Upper lobe of left lung (tissue), 4 donors: ENCODE measurements around the gene NCOA1.

Experiments used
- EP300 ChIP-seq, 4 donors: sonication (generic); formaldehyde crosslinking; IDR thresholded peaks; one replicate each; pipeline ENCODE4 v1.5.1; 2017; ENCODE audit warnings: antibody characterized with exemption in 4 of 4, control low read depth in 2 of 4
- POLR2A ChIP-seq, 4 donors: fragments of 450-650 bp; IDR thresholded peaks; one replicate each; pipeline ENCODE4 v1.5.1; 2016 to 2017; ENCODE audit warnings: antibody characterized with exemption in 4 of 4, mild to moderate bottlenecking in 2 of 4
- POLR2AphosphoS5 ChIP-seq, 2 donors: sonication (generic); formaldehyde crosslinking; IDR thresholded peaks; one replicate each; pipeline ENCODE4 v1.5.1; 2017; ENCODE audit warnings: antibody characterized with exemption in 2 of 2
- TF ChIP-seq, protein P1 (sequence below), 6 experiments: fragments of 450-650 bp in 4 of 6; fragments of 200-600 bp in 2 of 6; sonication (generic) in 2 of 6; IDR thresholded peaks; one replicate each; pipeline ENCODE4 v1.5.1; 2016 to 2019; ENCODE audit warnings: antibody characterized with exemption in 6 of 6

DNA sequence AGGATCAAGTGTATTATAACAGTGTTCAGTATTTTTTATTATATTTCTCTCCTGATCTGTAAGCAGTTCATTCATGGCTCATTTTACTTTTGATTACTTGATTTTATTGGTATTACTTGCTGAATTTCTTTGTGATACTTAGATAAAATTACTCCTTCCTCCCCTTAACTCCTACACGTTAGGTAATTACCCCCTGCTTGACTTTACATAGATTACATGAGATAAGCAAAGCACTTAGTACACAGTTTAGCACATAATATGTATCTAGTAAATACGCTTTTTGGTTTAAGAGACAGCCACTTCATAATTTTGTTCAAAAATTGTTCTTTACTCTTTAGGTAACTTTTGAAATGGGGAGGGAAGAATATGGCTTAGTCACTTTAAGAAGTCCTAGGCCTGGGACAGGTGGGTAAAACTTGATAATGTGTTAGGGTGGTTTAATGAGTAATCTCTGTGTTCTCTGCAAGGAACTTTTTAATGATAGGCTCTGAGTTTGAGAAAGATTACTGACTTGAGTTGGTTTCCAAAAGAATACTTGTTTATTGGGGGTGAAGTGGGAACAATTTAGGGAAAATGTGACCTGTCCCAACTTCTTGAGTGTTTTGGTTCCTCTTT is 80.9 kb downstream of the NCOA1 start:
- TF ChIP-seq POLR2A (IDR thresholded peaks at IDR 0.05) (no peak), EP300 (IDR thresholded peaks at IDR 0.05) (no peak), POLR2AphosphoS5 (IDR thresholded peaks at IDR 0.05) (no peak)
- TF ChIP-seq, protein P1, sequence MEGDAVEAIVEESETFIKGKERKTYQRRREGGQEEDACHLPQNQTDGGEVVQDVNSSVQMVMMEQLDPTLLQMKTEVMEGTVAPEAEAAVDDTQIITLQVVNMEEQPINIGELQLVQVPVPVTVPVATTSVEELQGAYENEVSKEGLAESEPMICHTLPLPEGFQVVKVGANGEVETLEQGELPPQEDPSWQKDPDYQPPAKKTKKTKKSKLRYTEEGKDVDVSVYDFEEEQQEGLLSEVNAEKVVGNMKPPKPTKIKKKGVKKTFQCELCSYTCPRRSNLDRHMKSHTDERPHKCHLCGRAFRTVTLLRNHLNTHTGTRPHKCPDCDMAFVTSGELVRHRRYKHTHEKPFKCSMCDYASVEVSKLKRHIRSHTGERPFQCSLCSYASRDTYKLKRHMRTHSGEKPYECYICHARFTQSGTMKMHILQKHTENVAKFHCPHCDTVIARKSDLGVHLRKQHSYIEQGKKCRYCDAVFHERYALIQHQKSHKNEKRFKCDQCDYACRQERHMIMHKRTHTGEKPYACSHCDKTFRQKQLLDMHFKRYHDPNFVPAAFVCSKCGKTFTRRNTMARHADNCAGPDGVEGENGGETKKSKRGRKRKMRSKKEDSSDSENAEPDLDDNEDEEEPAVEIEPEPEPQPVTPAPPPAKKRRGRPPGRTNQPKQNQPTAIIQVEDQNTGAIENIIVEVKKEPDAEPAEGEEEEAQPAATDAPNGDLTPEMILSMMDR (IDR thresholded peaks at IDR 0.05), result no peak
